Measurements from ENCODE around the gene TSGA10.
"Not testable (repeated sequence)": the region's sequence is repeated elsewhere in the genome, so short reads cannot be mapped to it uniquely, and the experiment has no call there.

TSGA10 gene

GRCh38 chr2:99067871-99068625 is 86.7 kb downstream of the TSGA10 start:
- TF ChIP-seq POLR2A (IDR thresholded peaks at IDR 0.05; ENCODE audit: low read depth, low read length), result no peak
- FAIRE-seq (no peak), DNase-seq (ENCODE audit: insufficient read length, low spot score) (no peak)

- peak; percentile 15 for DNase-seq (ENCODE audit: insufficient read length, low spot score)
- FAIRE-seq, result peak; percentile 88
- no peak for TF ChIP-seq POLR2A (IDR thresholded peaks at IDR 0.05; ENCODE audit: low read depth, low read length)
Observed at GRCh38 chr2:99066075-99066958, 88.4 kb downstream of the TSGA10 start.

DNA sequence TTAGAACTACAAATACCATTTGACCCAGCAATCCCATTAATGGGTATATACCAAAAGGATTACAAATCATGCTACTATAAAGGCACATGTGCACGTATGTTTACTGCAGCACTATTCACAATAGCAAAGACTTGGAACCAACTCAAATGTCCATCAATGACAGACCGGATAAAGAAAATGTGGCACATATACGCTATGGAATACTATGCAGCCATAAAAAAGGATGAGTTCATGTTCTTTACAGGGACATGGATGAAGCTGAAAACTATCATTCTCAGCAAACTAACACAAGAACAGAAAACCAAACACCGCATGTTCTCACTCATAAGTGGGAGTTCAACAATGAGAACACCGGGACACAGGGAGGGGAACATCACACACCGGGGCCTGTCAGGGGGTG is 105.6 kb downstream of the TSGA10 start:
- DNase-seq (ENCODE audit: insufficient read length, low spot score); FAIRE-seq: not testable (repeated sequence)

DNA sequence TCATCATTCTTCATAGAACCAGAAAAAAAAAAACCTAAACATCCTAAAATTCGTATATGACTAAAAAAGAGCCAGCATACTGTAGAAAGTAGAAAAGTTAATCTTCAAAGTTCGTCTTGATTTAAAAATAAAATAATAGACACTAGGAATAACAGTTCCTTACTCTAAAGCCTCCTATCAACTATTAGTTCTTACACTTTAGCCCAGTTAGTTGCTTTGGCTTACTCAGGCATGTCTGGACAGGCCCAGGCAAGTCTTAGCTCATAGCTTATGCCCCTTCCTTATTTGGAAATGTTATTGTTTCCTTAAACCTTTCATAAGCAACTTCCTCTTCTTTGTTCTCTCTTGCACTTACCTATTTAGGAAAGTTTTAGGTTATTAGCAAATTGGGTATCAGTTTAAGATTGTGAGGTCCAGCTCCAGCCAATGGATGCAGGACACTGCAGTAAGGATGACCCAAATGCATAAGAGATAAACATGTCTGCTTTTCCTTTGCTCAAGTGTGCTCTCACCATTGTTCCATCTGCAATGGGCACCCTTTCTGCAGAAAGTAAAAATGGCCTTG is 113.9 kb downstream of the TSGA10 start:
- not testable (repeated sequence) for FAIRE-seq; DNase-seq (ENCODE audit: insufficient read length, low spot score)

DNA sequence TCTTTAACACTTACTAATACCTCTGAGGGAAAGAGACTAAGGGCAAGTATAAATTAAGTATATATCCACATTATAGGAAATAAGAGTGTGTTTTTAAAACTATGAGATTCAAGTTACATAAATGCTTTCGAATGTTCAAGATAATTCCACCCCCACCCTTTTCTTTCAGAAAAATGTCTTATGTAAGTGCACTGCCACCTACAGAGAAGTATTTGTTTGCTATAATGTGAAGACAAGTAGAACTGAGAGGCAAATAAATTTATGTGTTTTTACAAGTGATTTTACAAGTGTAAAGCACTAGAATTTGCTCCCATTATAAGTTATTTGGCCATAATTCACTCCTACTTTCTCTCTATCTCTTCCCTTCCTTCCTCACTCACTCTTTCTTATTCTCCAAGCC is 118.8 kb downstream of the TSGA10 start:
- FAIRE-seq, result no peak
- no peak for TF ChIP-seq POLR2A (IDR thresholded peaks at IDR 0.05; ENCODE audit: low read depth, low read length)
- DNase-seq (ENCODE audit: insufficient read length, low spot score), result no peak

DNA sequence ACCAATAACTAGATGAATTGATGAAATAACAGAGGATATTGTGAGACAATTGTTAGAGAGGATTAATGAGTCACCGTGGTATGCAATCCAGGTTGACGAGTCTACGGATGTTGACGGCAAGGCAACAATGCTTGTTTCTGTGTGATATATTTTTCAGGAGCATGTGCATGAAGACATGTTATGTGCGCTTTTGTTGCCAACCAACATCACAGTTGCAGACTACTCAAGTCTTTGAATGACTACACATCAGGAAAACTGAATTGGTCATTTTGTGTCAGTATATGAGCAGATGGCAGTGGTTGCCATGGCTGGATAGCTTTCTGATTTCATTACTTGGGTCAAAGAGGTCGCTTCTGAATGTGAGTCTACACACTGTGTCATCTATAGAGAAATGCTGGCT is 122.0 kb downstream of the TSGA10 start:
- FAIRE-seq, result no peak
- no peak for TF ChIP-seq POLR2A (IDR thresholded peaks at IDR 0.05; ENCODE audit: low read depth, low read length)
- no peak for DNase-seq (ENCODE audit: insufficient read length, low spot score)

- FAIRE-seq, result no peak
- DNase-seq (ENCODE audit: insufficient read length, low spot score), result no peak
- TF ChIP-seq POLR2A (IDR thresholded peaks at IDR 0.05; ENCODE audit: low read depth, low read length), result no peak
Observed at GRCh38 chr2:99032001-99032400, 122.7 kb downstream of the TSGA10 start.

DNA sequence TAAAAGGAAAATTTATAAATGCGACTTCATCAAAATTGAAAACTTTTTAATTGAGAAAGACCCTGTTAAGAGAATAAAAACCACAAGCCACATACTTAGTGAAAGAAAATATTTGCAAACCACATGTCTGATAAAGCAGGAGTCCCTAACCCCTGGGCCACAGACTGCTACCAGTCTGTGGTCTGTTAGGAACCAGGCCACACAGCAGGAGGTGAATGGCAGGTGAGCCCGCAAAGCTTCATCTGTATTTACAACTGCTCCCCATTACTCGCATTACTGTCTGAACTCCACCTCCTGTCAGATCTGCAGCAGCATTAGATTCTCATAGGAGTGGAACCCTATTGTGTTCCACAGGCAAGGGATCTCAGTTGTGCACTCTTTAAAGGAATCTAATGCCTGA is 123.3 kb downstream of the TSGA10 start:
- DNase-seq (ENCODE audit: insufficient read length, low spot score) (no peak), FAIRE-seq (no peak)
- no peak for TF ChIP-seq POLR2A (IDR thresholded peaks at IDR 0.05; ENCODE audit: low read depth, low read length)

GRCh38 chr2:99028558-99028957 is 126.2 kb downstream of the TSGA10 start:
- no peak for TF ChIP-seq POLR2A (IDR thresholded peaks at IDR 0.05; ENCODE audit: low read depth, low read length)
- DNase-seq (ENCODE audit: insufficient read length, low spot score) (no peak), FAIRE-seq (no peak)

DNA sequence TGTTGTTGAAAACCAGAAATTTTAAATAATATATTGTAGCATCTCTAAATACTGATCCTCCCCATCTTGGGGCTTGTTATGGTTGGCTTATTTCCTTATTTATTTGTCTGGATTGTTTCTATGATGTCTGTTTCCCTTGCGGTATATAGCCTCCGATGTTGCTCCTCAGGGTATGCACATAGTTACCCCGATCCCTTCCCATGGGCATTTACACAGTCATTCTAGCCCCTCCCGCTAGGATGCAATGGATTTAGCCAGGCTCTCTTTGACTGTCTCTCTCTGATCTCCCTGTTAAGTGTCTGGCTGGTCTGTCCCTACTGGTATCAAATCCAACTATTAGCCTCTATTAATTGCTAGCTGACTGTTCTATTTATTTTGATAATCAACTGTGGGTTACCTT is 126.9 kb downstream of the TSGA10 start:
- FAIRE-seq (no peak), DNase-seq (ENCODE audit: insufficient read length, low spot score) (no peak)
- no peak for TF ChIP-seq POLR2A (IDR thresholded peaks at IDR 0.05; ENCODE audit: low read depth, low read length)

- TF ChIP-seq POLR2A (IDR thresholded peaks at IDR 0.05; ENCODE audit: low read depth, low read length), result no peak
- FAIRE-seq (no peak), DNase-seq (ENCODE audit: insufficient read length, low spot score) (no peak)
Observed at GRCh38 chr2:99000708-99001107, 154.0 kb downstream of the TSGA10 start.

DNA sequence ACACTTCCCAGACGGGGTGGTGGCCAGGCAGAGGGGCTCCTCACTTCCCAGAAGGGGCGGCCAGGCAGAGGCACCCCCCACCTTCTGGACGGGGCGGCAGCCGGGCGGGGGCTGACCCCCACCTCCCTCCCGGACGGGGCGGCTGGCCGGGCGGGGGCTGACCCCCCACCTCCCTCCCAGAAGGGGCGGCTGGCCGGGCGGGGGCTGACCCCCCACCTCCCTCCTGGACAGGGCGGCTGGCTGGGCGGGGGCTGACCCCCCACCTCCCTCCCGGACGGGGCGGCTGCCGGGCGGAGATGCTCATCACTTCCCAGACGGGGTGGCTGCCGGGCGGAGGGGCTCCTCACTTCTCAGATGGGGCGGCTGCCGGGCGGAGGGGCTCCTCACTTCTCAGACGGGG is 166.0 kb downstream of the TSGA10 start:
- FAIRE-seq; DNase-seq (ENCODE audit: insufficient read length, low spot score): not testable (repeated sequence)

GRCh38 chr2:98985905-98986666 is 168.7 kb downstream of the TSGA10 start:
- TF ChIP-seq POLR2A (IDR thresholded peaks at IDR 0.05; ENCODE audit: low read depth, low read length), result no peak
- no peak for DNase-seq (ENCODE audit: insufficient read length, low spot score)
- no peak for FAIRE-seq

- no peak for FAIRE-seq
Observed at GRCh38 chr2:98975611-98976010, 179.1 kb downstream of the TSGA10 start.

More at GRCh38 chr2:98975611-98976010, 179.1 kb downstream of the TSGA10 start:
- no peak for DNase-seq (ENCODE audit: insufficient read length, low spot score)
- no peak for TF ChIP-seq POLR2A (IDR thresholded peaks at IDR 0.05; ENCODE audit: low read depth, low read length)

Measured in H54 (cell line).